ENCODE results near the gene LMAN2L.

Gene LMAN2L

GRCh38 chr2:96716388-96716787, 23.5 kb downstream of the LMAN2L start:
- no peak for TF ChIP-seq CTCF (IDR thresholded peaks at IDR 0.05)

- TF ChIP-seq CTCF (IDR thresholded peaks at IDR 0.05) = no peak
Observed at GRCh38 chr2:96715658-96716057, 24.2 kb downstream of the LMAN2L start.

GRCh38 chr2:96710985-96711384, 28.9 kb downstream of the LMAN2L start:
- no peak for TF ChIP-seq CTCF (IDR thresholded peaks at IDR 0.05)

- no peak for TF ChIP-seq CTCF (IDR thresholded peaks at IDR 0.05)
Observed at GRCh38 chr2:96703021-96703751, 36.7 kb downstream of the LMAN2L start.

GRCh38 chr2:96702098-96702785, 37.6 kb downstream of the LMAN2L start:
- no peak for TF ChIP-seq CTCF (IDR thresholded peaks at IDR 0.05)

GRCh38 chr2:96701636-96702035, 38.2 kb downstream of the LMAN2L start:
- no peak for TF ChIP-seq CTCF (IDR thresholded peaks at IDR 0.05)

GRCh38 chr2:96700086-96700485, 39.8 kb downstream of the LMAN2L start:
- TF ChIP-seq CTCF (IDR thresholded peaks at IDR 0.05) = no peak
